ENCODE data around the gene DLG2. TPM values are rescaled to one million over a fixed set of nuclear protein-coding genes. Genes with fewer than 3 reads are reported as not detected.

The DLG2 gene
- total RNA-seq, 2 experiments from 2014 or later, result 6.9 to 8.2 TPM

DNA sequence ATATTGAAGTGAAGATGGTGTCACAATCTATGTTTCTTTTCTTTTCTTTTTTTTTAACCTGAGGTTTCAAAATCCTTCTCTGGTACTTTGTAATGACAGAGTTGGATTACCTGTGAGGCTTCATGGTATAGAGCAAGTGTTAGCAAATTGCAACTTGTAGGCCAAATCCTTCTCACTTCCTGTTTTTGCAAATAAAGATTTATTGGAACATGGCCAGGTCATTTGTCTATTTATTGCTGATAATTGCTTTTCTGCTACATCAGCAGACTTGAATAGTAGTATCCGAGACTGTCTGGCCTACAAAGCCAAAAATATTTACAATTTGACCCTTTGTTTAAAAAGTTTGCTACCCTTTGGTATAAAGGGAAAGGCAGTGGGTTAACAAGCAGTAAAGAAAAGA is 1281.5 kb downstream of the DLG2 start:
- H3K4me2 ChIP-seq (ENCODE audit: low read length), result no peak overlapping the region
- no peaks in the 10 kb centered on the region for H3K79me2 ChIP-seq (ENCODE audit: insufficient read depth, low read depth, low read length)
- H2AFZ ChIP-seq (ENCODE audit: low read length), result no peak overlapping the region
- POLR2A ChIA-PET, result interaction anchor here (0.6 to 0.9 kb wide), 2 partner anchors 11 to 125 kb away, joined by 3 read pairs; no protein-coding TSS in a partner anchor
- H3K4me1 ChIP-seq (ENCODE audit: insufficient read depth, low read length, poor library complexity, severe bottlenecking), result no peaks in the 10 kb centered on the region
- H4K20me1 ChIP-seq (ENCODE audit: insufficient read depth, low read length), result no peaks in the 10 kb centered on the region
- no peaks in the 10 kb centered on the region for H3K9me2 ChIP-seq (ENCODE audit: insufficient read depth, low read length)
- H3K36me3 ChIP-seq (ENCODE audit: insufficient read depth, low read length), result no peaks in the 10 kb centered on the region
- CTCF ChIA-PET (ENCODE audit: unreplicated experiment), result no interaction called here
- intact Hi-C loops (cut with micrococcal nuclease; ENCODE audit: unreplicated experiment), result no loop called here
- no peaks in the 10 kb centered on the region for H3K9me3 ChIP-seq (ENCODE audit: low read length)
- no peak overlapping the region for H3K27ac ChIP-seq (ENCODE audit: low read depth, low read length, poor library complexity, severe bottlenecking)
- TF ChIP-seq, protein P1, sequence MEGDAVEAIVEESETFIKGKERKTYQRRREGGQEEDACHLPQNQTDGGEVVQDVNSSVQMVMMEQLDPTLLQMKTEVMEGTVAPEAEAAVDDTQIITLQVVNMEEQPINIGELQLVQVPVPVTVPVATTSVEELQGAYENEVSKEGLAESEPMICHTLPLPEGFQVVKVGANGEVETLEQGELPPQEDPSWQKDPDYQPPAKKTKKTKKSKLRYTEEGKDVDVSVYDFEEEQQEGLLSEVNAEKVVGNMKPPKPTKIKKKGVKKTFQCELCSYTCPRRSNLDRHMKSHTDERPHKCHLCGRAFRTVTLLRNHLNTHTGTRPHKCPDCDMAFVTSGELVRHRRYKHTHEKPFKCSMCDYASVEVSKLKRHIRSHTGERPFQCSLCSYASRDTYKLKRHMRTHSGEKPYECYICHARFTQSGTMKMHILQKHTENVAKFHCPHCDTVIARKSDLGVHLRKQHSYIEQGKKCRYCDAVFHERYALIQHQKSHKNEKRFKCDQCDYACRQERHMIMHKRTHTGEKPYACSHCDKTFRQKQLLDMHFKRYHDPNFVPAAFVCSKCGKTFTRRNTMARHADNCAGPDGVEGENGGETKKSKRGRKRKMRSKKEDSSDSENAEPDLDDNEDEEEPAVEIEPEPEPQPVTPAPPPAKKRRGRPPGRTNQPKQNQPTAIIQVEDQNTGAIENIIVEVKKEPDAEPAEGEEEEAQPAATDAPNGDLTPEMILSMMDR (conservative IDR thresholded peaks at IDR 0.05; ENCODE audit: low read length), result no peak
- TF ChIP-seq EZH2phosphoT487 (IDR thresholded peaks at IDR 0.05; ENCODE audit: borderline replicate concordance, low read depth, low read length), result no peak
- no TSS peak for BruUV-seq (replicated peaks)
- DNase-seq (ENCODE audit: low spot score), result no peak
- no peak overlapping the region for H3K4me3 ChIP-seq (ENCODE audit: low read depth, low read length, poor library complexity, severe bottlenecking)

DNA sequence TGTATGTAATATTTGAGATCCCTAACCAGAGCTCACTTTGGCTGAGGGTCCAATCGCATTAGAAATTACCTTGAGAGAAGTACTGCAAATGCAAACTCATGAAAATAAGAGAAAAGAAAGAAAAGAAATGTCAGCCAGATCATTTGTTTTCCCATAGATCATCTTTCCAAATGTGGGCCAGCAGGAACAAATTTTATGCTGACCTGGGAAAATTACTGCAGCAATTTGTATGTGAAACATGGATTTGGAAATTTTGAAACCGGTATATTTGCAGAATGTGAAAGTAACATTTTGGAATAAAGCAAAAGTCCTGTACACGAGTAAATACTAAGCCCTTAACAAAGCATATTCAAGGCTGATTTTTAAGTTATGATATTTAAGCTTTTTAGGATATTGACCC is 1282.1 kb downstream of the DLG2 start:
- H3K4me3 ChIP-seq (ENCODE audit: low read depth, low read length, poor library complexity, severe bottlenecking), result no peak overlapping the region
- TF ChIP-seq EZH2phosphoT487 (IDR thresholded peaks at IDR 0.05; ENCODE audit: borderline replicate concordance, low read depth, low read length), result no peak
- TF ChIP-seq, protein P1 (conservative IDR thresholded peaks at IDR 0.05; ENCODE audit: low read length), result no peak
- ChIA-PET CTCF (ENCODE audit: unreplicated experiment) (no interaction called here), POLR2A (interaction anchor here (0.7 kb wide), 1 partner anchor 259 kb away, joined by 3 read pairs; no protein-coding TSS in a partner anchor)
- no TSS peak for BruUV-seq (replicated peaks)
- intact Hi-C loops (cut with micrococcal nuclease; ENCODE audit: unreplicated experiment), result no loop called here
- no peaks in the 10 kb centered on the region for H3K79me2 ChIP-seq (ENCODE audit: insufficient read depth, low read depth, low read length)
- H3K4me2 ChIP-seq (ENCODE audit: low read length), result no peak overlapping the region
- H3K9me2 ChIP-seq (ENCODE audit: insufficient read depth, low read length), result no peaks in the 10 kb centered on the region
- H4K20me1 ChIP-seq (ENCODE audit: insufficient read depth, low read length), result no peaks in the 10 kb centered on the region
- no peak for DNase-seq (ENCODE audit: low spot score)
- no peaks in the 10 kb centered on the region for H3K9me3 ChIP-seq (ENCODE audit: low read length)
- H3K4me1 ChIP-seq (ENCODE audit: insufficient read depth, low read length, poor library complexity, severe bottlenecking), result no peaks in the 10 kb centered on the region
- no peak overlapping the region for H2AFZ ChIP-seq (ENCODE audit: low read length)
- no peak overlapping the region for H3K27ac ChIP-seq (ENCODE audit: low read depth, low read length, poor library complexity, severe bottlenecking)
- no peaks in the 10 kb centered on the region for H3K36me3 ChIP-seq (ENCODE audit: insufficient read depth, low read length)

GRCh38 chr11:84339796-84340195 is 1287.3 kb downstream of the DLG2 start:
- H3K4me2 ChIP-seq (ENCODE audit: low read length), result no peak overlapping the region
- no peaks in the 10 kb centered on the region for H3K9me2 ChIP-seq (ENCODE audit: insufficient read depth, low read length)
- no peaks in the 10 kb centered on the region for H4K20me1 ChIP-seq (ENCODE audit: insufficient read depth, low read length)
- no peak overlapping the region for H3K4me3 ChIP-seq (ENCODE audit: low read depth, low read length, poor library complexity, severe bottlenecking)
- ChIA-PET POLR2A (interaction anchor here (0.7 kb wide), 1 partner anchor 97 kb away, joined by 3 read pairs; no protein-coding TSS in a partner anchor), CTCF (ENCODE audit: unreplicated experiment) (no interaction called here)
- no peak overlapping the region for H2AFZ ChIP-seq (ENCODE audit: low read length)
- no peaks in the 10 kb centered on the region for H3K79me2 ChIP-seq (ENCODE audit: insufficient read depth, low read depth, low read length)
- no peak overlapping the region for H3K27ac ChIP-seq (ENCODE audit: low read depth, low read length, poor library complexity, severe bottlenecking)
- no peaks in the 10 kb centered on the region for H3K9me3 ChIP-seq (ENCODE audit: low read length)
- TF ChIP-seq EZH2phosphoT487 (IDR thresholded peaks at IDR 0.05; ENCODE audit: borderline replicate concordance, low read depth, low read length), result no peak
- TF ChIP-seq, protein P1 (conservative IDR thresholded peaks at IDR 0.05; ENCODE audit: low read length), result no peak
- BruUV-seq (replicated peaks), result no TSS peak
- H3K36me3 ChIP-seq (ENCODE audit: insufficient read depth, low read length), result no peaks in the 10 kb centered on the region
- intact Hi-C loops (cut with micrococcal nuclease; ENCODE audit: unreplicated experiment), result no loop called here
- H3K4me1 ChIP-seq (ENCODE audit: insufficient read depth, low read length, poor library complexity, severe bottlenecking), result no peaks in the 10 kb centered on the region
- no peak for DNase-seq (ENCODE audit: low spot score)
